Lung (tissue), 12 donors: ENCODE measurements around the gene ZNF549. TPM values are rescaled to one million over a fixed set of nuclear protein-coding genes. Genes with fewer than 3 reads are reported as not detected.
"Not testable (repeated sequence)": the region's sequence is repeated elsewhere in the genome, so short reads cannot be mapped to it uniquely, and the experiment has no call there.

Source experiments
- ATAC-seq: fragments of 200-7000 bp; cut with Tn5 transposase; one replicate; pipeline ENCODE4 v1.9.1; 2020; ENCODE audit warnings: moderate number of reproducible peaks; ENCODE audit not compliant: insufficient read depth, low FRiP score
- DNase-seq, 3 donors: peaks; one replicate each; pipeline ENCODE4 v3.0.0-alpha.2; 2013 to 2017
- H3K27ac ChIP-seq, 2 donors: one replicate each; pipeline ENCODE4 v1.5.1; 2013; ENCODE audit warnings: mild to moderate bottlenecking in 2 of 2, moderate library complexity in 2 of 2, control low read depth in 1 of 2, inconsistent platforms in 1 of 2, low read depth in 1 of 2, low read length in 1 of 2
- H3K27me3 ChIP-seq, 3 donors: one replicate each; pipeline ENCODE4 v1.5.1; 2013; ENCODE audit warnings: low read length in 2 of 3; ENCODE audit not compliant: control insufficient read depth in 3 of 3, insufficient read depth in 3 of 3
- H3K36me3 ChIP-seq, 4 donors: one replicate each; pipeline ENCODE4 v1.5.1; 2013; ENCODE audit warnings: low read length in 4 of 4, mild to moderate bottlenecking in 1 of 4, moderate library complexity in 1 of 4; ENCODE audit not compliant: control insufficient read depth in 4 of 4, insufficient read depth in 4 of 4
- H3K4me1 ChIP-seq, 5 donors: one replicate each; pipeline ENCODE4 v1.5.1; 2013; ENCODE audit warnings: low read length in 5 of 5, mild to moderate bottlenecking in 2 of 5, moderate library complexity in 1 of 5; ENCODE audit not compliant: control insufficient read depth in 5 of 5, insufficient read depth in 5 of 5
- H3K4me3 ChIP-seq: one replicate; pipeline ENCODE4 v1.5.1; 2013; ENCODE audit warnings: mild to moderate bottlenecking, control low read depth, moderate library complexity
- H3K9ac ChIP-seq, 2 donors: one replicate each; pipeline ENCODE4 v1.5.1; 2013; ENCODE audit warnings: low read length in 2 of 2, control low read depth in 1 of 2; ENCODE audit not compliant: insufficient read depth in 1 of 2
- H3K9me3 ChIP-seq, 4 donors: one replicate each; pipeline ENCODE4 v1.5.1; 2013; ENCODE audit warnings: low read length in 3 of 4, mild to moderate bottlenecking in 1 of 4, moderate library complexity in 1 of 4; ENCODE audit not compliant: control insufficient read depth in 4 of 4, insufficient read depth in 3 of 4
- WGBS, 2 donors: extraction: QIAGEN DNeasy Blood & Tissue Kit; methylation state at CpG; one replicate each; pipeline ENCODE4 v1.1.7; 2013; 5-methylcytosine and 5-hydroxymethylcytosine counted together
- polyA plus RNA-seq, 2 donors: library from polyadenylated mRNA; stranded (reverse); fragments of 200-250 nt; gene quantifications; one replicate each; pipeline ENCODE4 v1.2.1, GENCODE V29; 2013
- total RNA-seq, 2 donors: library from RNA; depleted of rRNA in 1 of 2; stranded (reverse); fragments of >200 nt in 1 of 2; gene quantifications; one replicate each; pipeline ENCODE4 v1.2.1, GENCODE V29; 2014 to 2021
- TF ChIP-seq, protein P1 (sequence below): IDR thresholded peaks from 2 replicates; pipeline ENCODE4 v1.5.1; 2012; ENCODE audit warnings: mild to moderate bottlenecking; ENCODE audit errors: control extremely low read depth, extremely low read depth
- donor health status: control.
- donor health status: control.
- donor health status: Bipolar disorder and iron deficiency.
- donor health status: healthy.
- donor health status: DM: yes; HTN: yes; CAD: no.

Gene ZNF549
- total and polyA plus RNA-seq, 4 donors: 1.7 to 14.8 (median 3.6) TPM

DNA sequence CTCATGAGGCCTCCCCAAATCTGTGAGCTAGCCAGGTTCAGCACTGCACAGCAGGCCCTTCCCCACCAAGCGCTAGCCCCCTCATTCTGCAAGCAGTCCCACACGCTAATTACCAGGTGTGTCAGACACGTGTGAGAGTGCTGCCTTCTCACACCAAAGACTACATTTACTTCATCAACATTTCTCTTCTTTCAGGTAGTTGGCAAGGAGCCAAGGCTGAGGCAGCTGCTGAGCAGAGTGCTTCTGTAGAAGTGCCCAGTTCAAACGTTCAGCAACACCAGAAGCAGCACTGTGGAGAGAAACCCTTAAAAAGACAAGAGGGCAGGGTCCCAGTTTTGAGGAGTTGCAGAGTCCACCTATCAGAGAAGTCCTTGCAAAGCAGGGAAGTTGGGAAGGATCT is 21.0 kb upstream of the ZNF549 start:
- DNase-seq: no peak
- H3K4me3 ChIP-seq: no peak overlapping the region
- TF ChIP-seq, protein P1, sequence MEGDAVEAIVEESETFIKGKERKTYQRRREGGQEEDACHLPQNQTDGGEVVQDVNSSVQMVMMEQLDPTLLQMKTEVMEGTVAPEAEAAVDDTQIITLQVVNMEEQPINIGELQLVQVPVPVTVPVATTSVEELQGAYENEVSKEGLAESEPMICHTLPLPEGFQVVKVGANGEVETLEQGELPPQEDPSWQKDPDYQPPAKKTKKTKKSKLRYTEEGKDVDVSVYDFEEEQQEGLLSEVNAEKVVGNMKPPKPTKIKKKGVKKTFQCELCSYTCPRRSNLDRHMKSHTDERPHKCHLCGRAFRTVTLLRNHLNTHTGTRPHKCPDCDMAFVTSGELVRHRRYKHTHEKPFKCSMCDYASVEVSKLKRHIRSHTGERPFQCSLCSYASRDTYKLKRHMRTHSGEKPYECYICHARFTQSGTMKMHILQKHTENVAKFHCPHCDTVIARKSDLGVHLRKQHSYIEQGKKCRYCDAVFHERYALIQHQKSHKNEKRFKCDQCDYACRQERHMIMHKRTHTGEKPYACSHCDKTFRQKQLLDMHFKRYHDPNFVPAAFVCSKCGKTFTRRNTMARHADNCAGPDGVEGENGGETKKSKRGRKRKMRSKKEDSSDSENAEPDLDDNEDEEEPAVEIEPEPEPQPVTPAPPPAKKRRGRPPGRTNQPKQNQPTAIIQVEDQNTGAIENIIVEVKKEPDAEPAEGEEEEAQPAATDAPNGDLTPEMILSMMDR: no peak
- no peaks in the 10 kb centered on the region for H3K4me1 ChIP-seq
- no peak overlapping the region for H3K9ac ChIP-seq
- no peak overlapping the region for H3K27ac ChIP-seq
- no peaks in the 10 kb centered on the region for H3K27me3 ChIP-seq
- peaks cover 24 to 63% (median 41%) of the 10 kb centered on the region in 4 donors for H3K36me3 ChIP-seq
- H3K9me3 ChIP-seq: peaks cover 0 to 43% (median 28%) of the 10 kb centered on the region in 4 donors
- ATAC-seq: no peak
- WGBS, 2 donors: 83 to 93% methylated on average over 4 of the region's 4 CpGs

DNA sequence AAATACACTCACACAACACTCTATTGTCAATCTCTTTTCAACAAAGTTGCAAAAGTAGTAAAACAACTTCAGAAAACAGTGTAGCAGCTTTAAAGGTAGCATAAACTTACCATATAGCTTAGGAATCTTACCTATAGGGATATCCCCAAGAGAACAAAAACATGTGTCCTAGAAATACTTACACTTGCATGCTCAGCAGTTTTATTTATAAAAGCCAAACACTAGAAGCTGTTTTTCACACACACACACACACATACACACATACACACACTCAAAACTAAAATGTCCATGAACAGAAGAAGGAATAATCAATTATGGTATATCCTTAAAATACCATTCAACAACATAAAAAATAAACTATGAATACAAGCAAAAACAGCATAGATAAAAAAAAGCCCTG is 15.7 kb upstream of the ZNF549 start:
- TF ChIP-seq, protein P1: no peak
- Histone ChIP-seq H3K9ac (no peak overlapping the region), H3K27ac (no peak overlapping the region), H3K9me3 (peaks cover 11 to 45% (median 27%) of the 10 kb centered on the region in 4 donors), H3K4me1 (no peaks in the 10 kb centered on the region), H3K4me3 (no peak overlapping the region), H3K27me3 (no peaks in the 10 kb centered on the region), H3K36me3 (peaks cover 16 to 54% (median 38%) of the 10 kb centered on the region in 4 donors)
- DNase-seq: no peak
- ATAC-seq: no peak

DNA sequence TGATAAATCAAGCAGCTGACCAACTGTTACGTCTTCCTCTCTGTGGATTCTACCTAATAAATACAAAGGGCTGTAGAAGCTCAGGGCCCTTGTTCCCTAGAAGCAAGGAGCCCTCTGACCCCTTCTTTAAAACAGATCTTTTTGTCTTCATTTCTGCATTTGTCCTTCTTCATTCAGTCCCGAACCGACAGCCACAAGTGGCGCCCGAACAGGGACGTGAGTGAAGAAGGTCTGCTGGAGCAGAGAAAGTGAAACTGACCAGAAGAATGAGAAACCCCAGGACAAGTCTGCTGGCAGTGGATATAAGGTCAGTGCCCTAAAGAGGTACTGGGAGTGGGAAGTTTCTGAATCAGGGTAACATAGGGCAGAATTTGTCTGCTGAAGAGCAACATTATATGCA is 14.3 kb upstream of the ZNF549 start:
- H3K4me3 ChIP-seq: no peak overlapping the region
- no peak for ATAC-seq
- H3K27ac ChIP-seq: no peak overlapping the region
- peak in 1 of 3 donors; percentile 28 for DNase-seq
- H3K36me3 ChIP-seq: peaks cover 14 to 50% (median 26%) of the 10 kb centered on the region in 4 donors
- H3K4me1 ChIP-seq: no peaks in the 10 kb centered on the region
- TF ChIP-seq, protein P1: no peak
- H3K27me3 ChIP-seq: no peaks in the 10 kb centered on the region
- WGBS, 2 donors: 98% methylated on average over 6 of the region's 6 CpGs
- H3K9me3 ChIP-seq: peaks cover 3 to 41% (median 25%) of the 10 kb centered on the region in 4 donors
- no peak overlapping the region for H3K9ac ChIP-seq

DNA sequence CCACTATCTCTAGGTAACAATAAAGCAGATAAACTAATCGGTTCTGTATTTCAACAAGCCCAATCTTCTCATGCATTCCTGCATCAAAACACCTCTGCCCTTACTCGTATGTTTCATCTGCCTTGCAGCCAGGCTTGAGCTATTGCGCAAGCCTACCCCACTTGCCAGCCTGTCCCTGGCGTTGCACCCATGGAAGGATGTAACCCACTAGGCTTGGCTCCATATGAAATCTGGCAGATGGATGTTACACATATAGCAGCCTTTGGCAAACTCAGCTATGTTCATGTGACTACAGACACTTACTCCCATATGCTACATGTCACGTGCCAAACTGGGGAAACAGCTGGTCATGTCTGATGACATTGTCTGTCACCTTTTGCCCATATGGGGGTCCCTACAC is 11.9 kb upstream of the ZNF549 start:
- peaks cover 0 to 34% (median 25%) of the 10 kb centered on the region in 4 donors for H3K9me3 ChIP-seq
- ATAC-seq (no peak), DNase-seq (no peak)
- H3K9ac ChIP-seq: no peak overlapping the region
- H3K36me3 ChIP-seq: peaks cover 14 to 48% (median 19%) of the 10 kb centered on the region in 4 donors
- TF ChIP-seq, protein P1: no peak
- WGBS, 2 donors: 97% methylated on average over 5 of the region's 5 CpGs
- no peaks in the 10 kb centered on the region for H3K27me3 ChIP-seq
- H3K4me1 ChIP-seq: no peaks in the 10 kb centered on the region
- no peak overlapping the region for H3K27ac ChIP-seq
- no peak overlapping the region for H3K4me3 ChIP-seq

DNA sequence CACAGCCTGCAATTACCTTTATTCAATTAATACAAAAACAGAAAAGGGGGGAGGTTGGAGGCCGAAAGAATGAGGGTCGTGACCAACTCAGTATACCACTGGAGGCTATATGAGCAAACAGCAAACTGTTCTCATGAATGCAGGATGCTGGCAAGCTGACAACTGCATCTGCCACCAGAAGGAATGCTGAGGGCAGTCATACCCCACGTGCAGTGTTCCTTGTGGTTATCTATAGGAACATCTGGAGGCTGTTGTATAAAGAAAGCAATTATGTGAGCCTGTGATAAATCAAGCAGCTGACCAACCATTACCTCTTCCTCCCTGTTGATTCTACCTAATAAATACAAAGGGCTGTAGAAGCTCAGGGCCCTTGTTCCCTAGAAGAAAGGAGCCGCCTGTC is 9.1 kb upstream of the ZNF549 start:
- 77 to 83% methylated on average over 4 of the region's 4 CpGs for WGBS, 2 donors
- not testable (repeated sequence) for H3K27ac ChIP-seq, DNase-seq, H3K4me3 ChIP-seq, ATAC-seq, H3K9ac ChIP-seq, H3K27me3 ChIP-seq, H3K4me1 ChIP-seq
- H3K36me3 ChIP-seq: peaks cover 14 to 41% (median 18%) of the 10 kb centered on the region in 4 donors
- peaks cover 0 to 26% (median 14%) of the 10 kb centered on the region in 4 donors for H3K9me3 ChIP-seq
